HG03095 (cell line): ENCODE results near the gene NUDT8.

ENCODE experiments used
- ATAC-seq: cut with Tn5 transposase; IDR thresholded peaks from one replicate; pipeline ENCODE4 v1.9.1; 2021; ENCODE audit warnings: moderate library complexity; ENCODE audit not compliant: unreplicated experiment

NUDT8 gene, protein sequence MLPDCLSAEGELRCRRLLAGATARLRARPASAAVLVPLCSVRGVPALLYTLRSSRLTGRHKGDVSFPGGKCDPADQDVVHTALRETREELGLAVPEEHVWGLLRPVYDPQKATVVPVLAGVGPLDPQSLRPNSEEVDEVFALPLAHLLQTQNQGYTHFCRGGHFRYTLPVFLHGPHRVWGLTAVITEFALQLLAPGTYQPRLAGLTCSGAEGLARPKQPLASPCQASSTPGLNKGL

DNA sequence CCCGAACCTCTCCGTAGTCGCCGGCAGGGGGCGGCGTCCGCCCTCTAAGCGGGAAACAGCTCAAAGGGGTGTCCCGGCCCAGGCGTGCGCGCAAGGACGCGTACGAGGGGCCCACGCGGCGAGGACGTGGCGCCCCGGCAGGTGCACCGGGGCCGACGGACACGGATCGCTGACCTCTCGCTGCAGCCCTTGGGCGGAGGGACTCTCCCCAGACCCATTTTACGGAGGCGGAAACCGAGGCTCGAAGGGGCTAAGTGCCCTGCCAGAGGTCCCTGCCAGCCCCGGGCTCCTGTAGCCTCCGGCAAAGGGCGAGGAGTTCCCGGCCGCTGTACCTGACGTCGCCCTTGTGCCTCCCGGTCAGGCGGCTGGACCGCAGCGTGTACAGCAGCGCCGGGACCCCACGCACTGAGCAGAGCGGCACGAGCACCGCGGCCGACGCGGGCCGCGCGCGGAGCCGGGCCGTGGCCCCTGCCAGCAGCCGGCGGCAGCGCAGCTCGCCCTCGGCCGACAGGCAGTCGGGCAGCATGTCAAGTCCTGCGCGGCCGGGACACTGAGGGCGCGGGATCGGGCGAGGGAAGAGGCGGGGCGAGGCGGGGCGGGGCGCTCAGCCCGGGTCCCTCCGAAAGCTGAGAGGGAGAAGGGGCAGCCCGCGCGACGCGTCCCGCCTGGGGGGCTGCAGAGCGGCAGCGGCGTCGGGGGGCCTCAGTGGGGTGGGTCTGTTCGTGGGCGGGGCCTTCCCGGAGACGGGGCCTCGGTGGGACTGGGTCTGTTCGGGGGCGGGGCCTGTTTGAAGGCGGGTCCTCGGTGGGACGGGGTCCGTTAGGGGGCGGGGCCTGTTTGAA lies at the start of gene NUDT8:
TSS of gene NUDT8 (minus strand) at position 552 of the 842 bp plus-strand sequence. CDS start at position 526, 26 bp downstream.
- ATAC-seq = peak; percentile 43

DNA sequence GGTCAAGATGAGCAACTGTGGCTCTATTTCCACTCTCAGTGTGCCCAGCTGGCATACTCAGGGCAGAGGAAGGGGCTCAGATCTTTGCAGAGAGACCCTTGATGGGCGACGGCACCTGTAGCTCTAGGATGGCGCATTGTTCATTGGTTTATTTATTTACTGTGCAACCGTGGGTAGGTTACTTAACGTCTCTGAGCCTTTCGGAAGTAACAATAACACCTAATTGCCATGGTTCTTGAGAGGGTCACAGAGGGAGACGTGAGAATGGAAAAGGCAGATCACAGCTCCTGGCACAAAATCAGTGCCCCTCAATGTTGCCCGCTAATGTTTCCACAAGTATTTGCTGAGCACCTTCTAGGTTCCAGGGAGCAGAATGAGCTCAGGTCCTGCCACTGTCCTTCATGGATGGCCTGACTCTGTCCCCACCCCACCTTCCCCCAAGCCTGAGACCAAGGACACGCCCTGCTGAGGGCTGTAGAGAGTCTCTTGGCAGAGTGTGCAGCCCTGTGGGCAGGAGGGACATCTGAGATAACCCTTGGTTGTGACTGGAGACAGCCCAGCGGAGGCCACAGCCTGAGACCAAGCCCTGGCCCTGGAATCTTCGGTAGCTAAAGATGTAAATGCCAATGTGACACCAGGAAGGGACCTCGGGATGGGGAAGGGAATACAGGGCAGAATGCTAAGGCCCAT lies 45.5 kb upstream of the NUDT8 start:
- no peak for ATAC-seq

DNA sequence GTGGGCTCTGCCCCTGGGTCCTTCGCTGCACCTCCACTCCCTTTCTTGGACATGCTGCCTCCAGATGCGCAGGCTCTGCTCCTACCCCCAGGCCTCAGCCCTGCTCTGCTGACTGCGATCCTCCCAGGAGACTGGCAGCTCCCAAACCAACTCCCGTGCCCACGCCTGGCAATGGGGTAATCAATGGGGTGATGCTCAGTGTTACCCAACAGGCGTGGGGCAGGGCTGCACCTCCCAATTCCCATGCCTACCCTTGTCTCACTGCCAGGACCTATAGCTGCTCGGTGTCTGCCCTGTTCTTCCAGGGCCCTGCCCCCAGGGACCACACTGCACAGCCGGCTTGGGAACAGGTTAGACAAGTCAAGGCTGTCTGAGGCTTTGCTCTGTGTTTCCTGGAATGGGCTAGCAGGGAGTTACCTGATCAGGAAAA lies 44.7 kb upstream of the NUDT8 start, which contains the start of gene ALDH3B2:
TSS of gene ALDH3B2 (minus strand) at position 182 of the 430 bp plus-strand sequence. CDS start 7,688 bp downstream, outside the sequence.
- ATAC-seq = no peak

GRCh38 chr11:67673902-67674301 lies 44.2 kb upstream of the NUDT8 start:
- ATAC-seq = no peak

DNA sequence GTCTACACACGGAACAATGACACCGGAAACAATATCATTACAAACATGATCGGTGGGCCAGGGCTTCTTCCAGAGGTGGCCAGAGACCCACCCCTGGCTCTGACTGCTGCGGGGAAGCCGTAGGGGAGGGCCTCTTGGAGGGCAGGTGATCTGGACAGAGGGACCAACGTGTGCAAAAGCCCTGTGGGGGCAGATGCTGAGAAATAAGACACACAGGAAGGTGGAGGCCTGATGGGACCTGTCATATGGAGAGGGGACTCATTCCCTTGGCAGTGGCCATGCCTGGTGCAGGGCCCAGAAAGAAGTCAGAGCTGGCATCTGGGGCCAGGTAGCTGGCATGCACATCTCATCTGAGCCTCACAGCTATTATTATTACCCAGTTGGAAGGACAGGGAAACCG lies 43.6 kb upstream of the NUDT8 start:
- no peak for ATAC-seq

GRCh38 chr11:67671211-67671520 lies 41.4 kb upstream of the NUDT8 start:
- no peak for ATAC-seq

GRCh38 chr11:67670316-67671210 lies 40.8 kb upstream of the NUDT8 start:
- ATAC-seq = no peak

DNA sequence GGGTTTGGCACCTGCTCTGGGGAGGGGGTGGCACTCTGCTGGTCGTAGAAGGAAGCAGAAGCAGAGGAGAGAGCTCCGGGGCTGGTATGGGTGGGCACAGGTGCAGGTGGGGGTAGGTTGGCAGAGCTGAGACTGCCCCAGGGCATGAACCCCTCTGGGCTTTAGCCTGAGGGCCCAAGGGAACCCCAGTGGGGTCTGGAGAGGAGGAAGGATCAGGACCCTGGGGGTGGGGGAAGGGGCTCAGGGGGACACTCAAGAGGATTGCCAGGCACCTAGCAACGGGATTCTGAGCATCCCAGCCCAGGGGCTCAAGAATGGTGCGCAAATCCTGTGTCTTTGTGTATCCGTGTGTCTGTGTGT lies 38.4 kb upstream of the NUDT8 start:
- ATAC-seq = no peak

GRCh38 chr11:67667490-67668191 lies 37.9 kb upstream of the NUDT8 start:
- ATAC-seq = no peak

GRCh38 chr11:67666676-67667489 lies 37.1 kb upstream of the NUDT8 start:
- ATAC-seq = no peak

DNA sequence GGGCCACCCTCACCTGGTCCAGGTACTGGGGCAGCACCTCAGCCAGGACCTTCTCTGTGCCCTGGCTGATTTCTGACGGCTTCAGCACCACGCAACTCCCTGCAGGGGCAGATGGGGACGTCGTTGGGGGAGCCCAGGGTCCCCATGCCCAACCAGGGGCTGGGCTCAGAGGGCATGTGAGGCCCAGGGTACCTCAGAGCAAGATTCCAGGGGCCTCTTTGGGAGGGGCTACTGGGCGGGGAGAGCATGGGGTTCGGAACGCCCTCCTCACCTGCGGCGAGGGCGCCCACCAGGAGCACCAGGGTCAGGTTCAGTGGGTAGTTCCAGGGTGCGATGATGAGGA lies 36.5 kb upstream of the NUDT8 start:
- ATAC-seq = no peak

DNA sequence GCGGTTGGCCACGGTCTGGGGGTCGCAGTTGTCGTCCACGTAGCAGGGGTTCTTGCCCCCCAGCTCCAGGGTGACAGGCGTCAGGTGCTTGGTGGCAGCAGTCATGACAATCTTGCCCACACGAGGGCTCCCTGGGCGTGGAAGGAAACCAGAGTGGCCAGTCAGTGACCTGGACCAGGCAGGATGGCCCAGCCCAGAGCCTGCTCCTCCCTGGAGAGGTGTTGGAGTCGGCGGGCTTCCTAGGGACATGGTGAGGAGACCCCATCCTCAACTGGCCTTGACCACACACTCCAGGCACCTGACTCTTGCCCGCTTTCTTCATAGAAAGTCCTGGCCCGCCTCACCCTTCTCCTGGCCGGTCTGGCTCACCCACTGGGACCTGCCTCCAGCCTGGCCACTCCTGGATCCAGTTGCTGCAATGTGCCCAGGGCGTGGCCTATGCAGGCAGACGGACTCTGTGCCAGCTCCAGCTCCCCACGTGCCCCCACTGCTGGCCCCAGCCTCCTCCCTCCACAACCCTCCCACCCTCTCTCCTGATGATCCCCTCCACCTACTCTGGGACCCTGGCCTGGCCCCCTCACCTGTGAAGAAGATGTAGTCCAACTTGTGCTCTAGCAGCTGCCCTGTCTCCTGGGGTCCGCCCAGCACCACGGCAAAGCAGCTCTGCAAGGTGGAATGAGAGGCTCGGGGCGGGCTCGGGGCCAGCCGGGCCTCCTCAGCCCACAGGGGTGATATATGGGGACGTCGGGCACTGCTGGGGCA lies 36.0 kb upstream of the NUDT8 start:
- ATAC-seq = no peak

DNA sequence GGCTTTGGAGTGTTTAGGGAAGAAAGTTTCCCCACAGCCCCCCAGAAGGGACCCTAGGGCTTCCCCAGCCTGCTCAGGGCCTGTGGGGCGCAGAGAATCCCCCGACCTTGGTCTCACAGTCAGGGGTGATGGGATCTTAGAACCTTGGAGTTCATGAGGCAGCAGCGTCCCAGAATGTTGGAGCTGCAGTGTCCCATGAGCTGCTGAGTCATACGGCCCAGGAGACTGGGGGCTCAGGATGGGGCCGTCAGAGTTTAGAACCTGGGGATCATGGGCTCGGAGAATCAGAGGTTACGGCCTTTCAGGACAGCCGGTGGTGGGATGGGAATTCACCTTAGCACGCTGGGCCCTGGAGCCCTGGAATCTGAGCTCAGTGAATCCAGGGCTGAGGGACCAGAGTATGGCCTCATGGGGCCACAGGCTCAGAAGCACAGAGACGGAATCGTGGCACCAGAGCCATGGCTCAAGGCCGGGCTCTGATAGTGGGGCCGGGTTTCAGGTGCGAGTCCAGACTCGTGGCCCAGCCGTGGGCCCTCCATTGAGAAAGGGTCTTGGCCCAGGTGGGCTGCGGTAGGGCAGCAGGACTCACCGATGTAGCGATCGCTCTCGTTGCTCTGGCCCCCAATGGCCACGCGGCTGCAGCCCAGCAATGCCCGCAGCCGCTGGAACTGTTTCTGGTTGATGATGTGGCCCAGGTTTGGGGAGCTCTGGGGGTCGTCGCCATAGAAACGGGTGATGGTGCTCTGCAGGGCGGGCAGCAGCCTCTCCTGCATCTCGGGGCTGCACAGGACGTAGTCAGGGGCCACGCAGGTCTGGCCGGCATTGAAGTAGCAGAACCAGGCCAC lies 35.2 kb upstream of the NUDT8 start:
- no peak for ATAC-seq

DNA sequence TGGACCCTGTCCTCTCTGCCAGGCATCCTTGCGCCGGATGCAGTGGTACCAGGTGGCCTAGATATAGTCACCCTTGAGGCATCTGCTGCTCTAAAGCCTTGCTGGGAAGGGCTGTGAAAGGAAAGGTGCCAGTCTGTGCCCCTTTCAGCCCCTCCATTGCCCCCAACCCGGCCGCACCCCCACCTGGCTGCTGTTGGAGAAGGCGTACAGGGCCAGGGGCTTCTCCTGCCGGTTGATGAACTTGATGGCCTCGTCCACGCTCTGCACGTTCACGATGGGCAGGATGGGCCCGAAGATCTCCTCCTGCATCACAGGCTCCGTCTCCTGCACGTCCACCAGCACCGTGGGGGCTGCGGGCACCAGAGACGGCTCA lies 34.5 kb upstream of the NUDT8 start:
- no peak for ATAC-seq

DNA sequence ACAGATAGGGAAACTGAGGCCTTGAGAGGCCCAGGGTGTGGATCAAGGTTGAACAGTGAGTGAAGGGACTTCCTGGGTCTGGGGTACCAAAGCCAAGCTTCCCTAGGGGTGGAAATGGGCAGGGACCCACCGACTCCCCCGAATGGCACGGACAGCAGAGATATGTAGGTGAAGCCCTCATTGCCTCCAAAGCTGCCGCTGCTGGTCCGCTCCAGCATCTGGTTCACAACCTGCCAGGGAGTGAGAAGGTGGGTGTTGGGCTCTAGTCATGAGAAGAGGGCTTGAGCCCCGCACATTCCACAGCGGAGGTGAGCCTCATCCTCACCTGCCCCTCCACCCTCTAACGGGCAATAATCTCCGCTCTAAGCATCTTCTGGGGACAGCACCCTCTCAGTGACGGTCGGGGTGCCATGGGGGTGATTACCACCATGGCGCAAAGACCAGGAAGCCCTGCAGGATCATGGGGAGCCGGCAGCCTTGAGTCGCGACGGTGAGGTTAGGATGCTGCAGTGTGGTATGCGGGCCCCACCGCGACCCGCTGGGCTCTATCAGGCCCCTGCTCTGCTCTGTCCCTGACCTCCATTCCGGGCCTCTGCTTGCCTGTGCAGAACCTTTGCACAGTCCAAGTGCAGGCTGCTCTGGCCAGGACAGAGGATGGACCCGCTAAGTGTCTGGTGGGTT lies 33.9 kb upstream of the NUDT8 start:
- no peak for ATAC-seq

- ATAC-seq = no peak
These were observed 33.2 kb upstream of the NUDT8 start for GRCh38 chr11:67662835-67663531.
